K562 (cell line): ENCODE measurements around the gene MAP9. TPM values are rescaled to one million over a fixed set of nuclear protein-coding genes. Genes with fewer than 3 reads are reported as not detected.

ENCODE experiments used
- ATAC-seq: fragments of 200-7000 bp; cut with Tn5 transposase; 3 replicates; pipeline ENCODE4 v1.9.1; 2020; ENCODE audit warnings: moderate library complexity
- BruUV-seq: library from RNA; stranded (reverse); fragments of 400-500 nt; replicated peaks from 2 replicates; lab custom pipeline; 2021; lab: Mats Ljungman, UMichigan
- CTCF ChIA-PET: fragments of 300-600 bp; formaldehyde crosslinking; extraction: SDS; loops from one replicate; lab custom pipeline; 2021; ENCODE audit warnings: low intra/inter-chr PET ratio; lab: Yijun Ruan, JAX
- POLR2A ChIA-PET: fragments of 300-600, 350-650 bp; sonication (Branson Sonifier 250); formaldehyde crosslinking; extraction: SDS; loops from one replicate; lab custom pipeline; 2021; ENCODE audit warnings: antibody characterized with exemption, inconsistent platforms; lab: Yijun Ruan, JAX
- DNase-seq, 4 experiments: peaks; one replicate each; pipeline versions ENCODE4 v3.0.0 to v3.0.0-alpha.2; 2011 to 2018; ENCODE audit warnings: low spot score in 3 of 4, mixed read lengths in 3 of 4; ENCODE audit errors: extremely low read depth in 1 of 4
- FAIRE-seq: peaks from 2 replicates; lab custom pipeline; 2011; peaks lifted over from hg19 to GRCh38; lab: Jason Lieb, UNC
- H2AFZ ChIP-seq: 2 replicates; pipeline ENCODE4 v1.6.0; 2011; ENCODE audit warnings: low read depth, low read length, control low read depth, inconsistent platforms
- H3K27ac ChIP-seq: fragments of 200-600 bp; 3 replicates; pipeline ENCODE4 v1.8.0; 2011; ENCODE audit warnings: low read depth, mild to moderate bottlenecking, control low read depth, inconsistent platforms, low read length, moderate library complexity, mixed read lengths; ENCODE audit errors: extremely low read depth
- H3K27me3 ChIP-seq, 2 experiments: fragments of 300-600 bp in 1 of 2; 2 replicates in 1 of 2; 3 replicates in 1 of 2; pipeline versions ENCODE4 v1.6.0 to v1.8.0; 2011; ENCODE audit warnings: inconsistent platforms in 2 of 2, low read length in 2 of 2, mild to moderate bottlenecking in 1 of 2, mixed read lengths in 1 of 2, moderate library complexity in 1 of 2; ENCODE audit not compliant: control insufficient read depth in 2 of 2, insufficient read depth in 2 of 2
- H3K36me3 ChIP-seq: fragments of 300-600 bp; 3 replicates; pipeline ENCODE4 v1.8.0; 2011; ENCODE audit warnings: mild to moderate bottlenecking, low read length, inconsistent platforms; ENCODE audit not compliant: control insufficient read depth, insufficient read depth
- H3K4me1 ChIP-seq, 2 experiments: fragments of 200-600 bp in 1 of 2; replicated peaks in 1 of 2; 2 replicates in 1 of 2; 3 replicates in 1 of 2; pipeline versions ENCODE4 v1.5.1 to v1.8.0; 2011; ENCODE audit warnings: inconsistent platforms in 2 of 2, low read length in 2 of 2, mild to moderate bottlenecking in 1 of 2, mixed read lengths in 1 of 2, moderate library complexity in 1 of 2; ENCODE audit not compliant: control insufficient read depth in 2 of 2, insufficient read depth in 2 of 2
- H3K4me2 ChIP-seq: 2 replicates; pipeline ENCODE4 v1.6.1; 2011; ENCODE audit warnings: low read length, control low read depth, inconsistent platforms, mixed read lengths; ENCODE audit not compliant: insufficient read depth
- H3K4me3 ChIP-seq: fragments of 200-600 bp; sonication (generic), shearing (Covaris generic); 2 replicates; pipeline ENCODE4 v1.5.1; 2016; ENCODE audit warnings: control low read depth, inconsistent platforms
- H3K79me2 ChIP-seq: fragments of 200-600 bp; 3 replicates; pipeline ENCODE4 v1.8.0; 2011; ENCODE audit warnings: low read length, inconsistent platforms; ENCODE audit not compliant: control insufficient read depth, insufficient read depth
- H3K9ac ChIP-seq, 2 experiments: 2 replicates each; pipeline versions ENCODE4 v1.6.0 to v1.6.1; 2011; ENCODE audit warnings: low read depth in 2 of 2, low read length in 2 of 2, control low read depth in 1 of 2, inconsistent platforms in 1 of 2, mild to moderate bottlenecking in 1 of 2, mixed read lengths in 1 of 2; ENCODE audit not compliant: insufficient read depth in 1 of 2
- H3K9me1 ChIP-seq: one replicate; pipeline ENCODE4 v1.6.0; 2011; ENCODE audit warnings: inconsistent platforms, mild to moderate bottlenecking, low read length, moderate library complexity; ENCODE audit not compliant: control insufficient read depth, insufficient read depth
- H3K9me3 ChIP-seq: replicated peaks from 2 replicates; pipeline ENCODE4 v1.5.1; 2011; ENCODE audit warnings: low read depth, low read length, inconsistent platforms; ENCODE audit not compliant: control insufficient read depth, insufficient read depth
- H4K20me1 ChIP-seq: replicated peaks from 2 replicates; pipeline ENCODE4 v1.6.1; 2011; ENCODE audit warnings: low read length, inconsistent platforms, mixed read lengths; ENCODE audit not compliant: control insufficient read depth, insufficient read depth
- CBFA2T3 ChIP-seq: fragments of 450-650 bp; IDR thresholded peaks from 2 replicates; pipeline ENCODE4 v1.6.1; 2017
- CC2D1A ChIP-seq: fragments of 450-650 bp; IDR thresholded peaks from 2 replicates; pipeline ENCODE4 v1.6.1; 2017; ENCODE audit warnings: mild to moderate bottlenecking
- CEBPG ChIP-seq, 3 experiments: fragments of 200-800 bp in 1 of 3; sonication (Bioruptor generic) in 1 of 3; sonication (generic) in 1 of 3; formaldehyde crosslinking in 1 of 3; IDR thresholded peaks in 2 of 3; conservative IDR thresholded peaks in 1 of 3; 2 replicates each; pipeline versions ENCODE4 v1.6.1 to v1.8.0; 2016 to 2022; ENCODE audit warnings: missing compliant biosample characterization in 2 of 3, missing genetic modification characterization in 2 of 3, mild to moderate bottlenecking in 1 of 3, missing genetic modification reagents in 1 of 3
- CHD1 ChIP-seq: fragments of 200-600 bp; sonication (generic); IDR thresholded peaks from one replicate; pipeline ENCODE4 v1.6.1; 2012; ENCODE audit warnings: mild to moderate bottlenecking, moderate library complexity, low read length, inconsistent platforms
- HMGN3 ChIP-seq: IDR thresholded peaks from 2 replicates; pipeline ENCODE4 v1.6.1; 2011; ENCODE audit warnings: borderline replicate concordance, low read depth, mild to moderate bottlenecking, mixed read lengths, low read length; ENCODE audit not compliant: insufficient read length; ENCODE audit errors: extremely low read depth
- KLF13 ChIP-seq: fragments of 450-650 bp; IDR thresholded peaks from 2 replicates; pipeline ENCODE4 v1.6.1; 2016; ENCODE audit warnings: missing genetic modification characterization, low read depth, mild to moderate bottlenecking, missing compliant biosample characterization, moderate library complexity, borderline replicate concordance
- L3MBTL2 ChIP-seq: fragments of 450-650 bp; IDR thresholded peaks from 2 replicates; pipeline ENCODE4 v1.6.1; 2016; ENCODE audit warnings: mild to moderate bottlenecking, moderate library complexity
- MED1 ChIP-seq: sonication (generic); formaldehyde crosslinking; IDR thresholded peaks from 2 replicates; pipeline ENCODE4 v1.8.1; 2023; ENCODE audit warnings: missing genetic modification reagents, borderline replicate concordance
- MTA2 ChIP-seq: fragments of 450-650 bp; IDR thresholded peaks from 2 replicates; pipeline ENCODE4 v1.6.1; 2016; ENCODE audit warnings: low read depth
- MTA3 ChIP-seq: fragments of 450-650 bp; formaldehyde crosslinking; IDR thresholded peaks from 2 replicates; pipeline ENCODE4 v1.6.1; 2017; ENCODE audit warnings: mild to moderate bottlenecking, borderline replicate concordance
- NCOA4 ChIP-seq: fragments of 450-650 bp; IDR thresholded peaks from 2 replicates; pipeline ENCODE4 v1.6.1; 2018; ENCODE audit warnings: mild to moderate bottlenecking; ENCODE audit not compliant: partially characterized antibody
- PATZ1 ChIP-seq: fragments of 250-450 bp; sonication (Bioruptor Pico); IDR thresholded peaks from 2 replicates; pipeline ENCODE4 v1.5.0; 2020; ENCODE audit warnings: mild to moderate bottlenecking, borderline replicate concordance
- PCBP1 ChIP-seq: fragments of 200-400 bp; formaldehyde crosslinking; IDR thresholded peaks from 2 replicates; pipeline ENCODE4 v1.6.1; 2018; ENCODE audit warnings: mild to moderate bottlenecking, low read depth, low read length; ENCODE audit not compliant: poor library complexity, severe bottlenecking
- RBFOX2 ChIP-seq: fragments of 200-400 bp; formaldehyde crosslinking; IDR thresholded peaks from 2 replicates; pipeline ENCODE4 v1.6.1; 2017; ENCODE audit warnings: low read depth, mild to moderate bottlenecking, low read length, moderate library complexity
- RFX7 ChIP-seq: fragments of 250-450 bp; sonication (Bioruptor Pico); IDR thresholded peaks from 2 replicates; pipeline ENCODE4 v1.5.1; 2021; ENCODE audit warnings: mild to moderate bottlenecking
- SMARCE1 ChIP-seq: fragments of 450-650 bp; IDR thresholded peaks from 2 replicates; pipeline ENCODE4 v1.7.1; 2016; ENCODE audit warnings: mild to moderate bottlenecking
- THRAP3 ChIP-seq: fragments of 450-650 bp; IDR thresholded peaks from 2 replicates; pipeline ENCODE4 v1.6.1; 2016; ENCODE audit warnings: mild to moderate bottlenecking, inconsistent platforms, borderline replicate concordance
- WGBS: fragments of 100-300 bp; shearing (Covaris generic); methylation state at CpG from one replicate; pipeline ENCODE4 v1.1.6; 2016; ENCODE audit warnings: low coverage, mixed read lengths; ENCODE audit not compliant: insufficient coverage; ENCODE audit errors: missing lambda C conversion rate; 5-methylcytosine and 5-hydroxymethylcytosine counted together
- in situ Hi-C: fragments of 300-500 bp; cut with MboI; formaldehyde crosslinking; loops from 4 replicates; pipeline ENCODE4 v1.15.0; 2018; ENCODE audit warnings: inconsistent platforms, mixed read lengths
- intact Hi-C: fragments of 100-400 bp; cut with micrococcal nuclease; formaldehyde crosslinking; loops from 2 replicates; pipeline ENCODE4 v1.14.2; 2022
- polyA plus RNA-seq, 8 experiments: library from polyadenylated mRNA; depleted of rRNA in 4 of 8; stranded (reverse) in 5 of 8; unstranded in 3 of 8; fragments of >200 nt; fragmentation: Nextera tagmentation in 2 of 8; fragmentation: Illumina TruSeq in 1 of 8; extraction: Ambion mirVana in 2 of 8; extraction: Trizol in 1 of 8; gene quantifications; 2 replicates each; pipeline versions ENCODE4 v1.2.1 to v1.2.3, GENCODE V29; 2011 to 2014; ENCODE audit warnings: inconsistent platforms in 1 of 8, missing spikeins in 1 of 8
- total RNA-seq, 7 experiments: library from RNA; depleted of rRNA in 6 of 7; stranded (reverse); fragments of >200 nt in 6 of 7; fragmentation: Illumina TruSeq in 2 of 7; extraction: Trizol in 2 of 7; gene quantifications; 2 replicates each; pipeline versions ENCODE4 v1.2.1 to v1.2.3, GENCODE V29; 2011 to 2021; ENCODE audit warnings: low replicate concordance in 1 of 7

Gene MAP9
- total and polyA plus RNA-seq, 9 of the 15 experiments (the other 6 are each of a cell fraction or from before 2014, with no cell fraction given): 0.04 to 0.09 TPM; not detected in 7

GRCh38 chr4:155411546-155411945, 34.8 kb upstream of the MAP9 start:
- Histone ChIP-seq H3K27me3 (no peaks in the 10 kb centered on the region), H4K20me1 (no peaks in the 10 kb centered on the region), H3K9me3 (no peaks in the 10 kb centered on the region), H3K4me2 (no peak overlapping the region), H3K79me2 (no peaks in the 10 kb centered on the region), H3K4me3 (no peak overlapping the region), H3K9ac (no peak overlapping the region), H3K4me1 (no peaks in the 10 kb centered on the region), H2AFZ (no peak overlapping the region), H3K36me3 (no peaks in the 10 kb centered on the region), H3K27ac (no peak overlapping the region), H3K9me1 (no peaks in the 10 kb centered on the region)
- intact Hi-C loops: no loop called here
- no TSS peak for BruUV-seq
- in situ Hi-C loops: no loop called here
- ATAC-seq (no peak), DNase-seq (no peak), FAIRE-seq (no peak)
- TF ChIP-seq NCOA4 (no peak), RBFOX2 (no peak), KLF13 (tag) (no peak), CHD1 (no peak), L3MBTL2 (no peak), THRAP3 (no peak), CC2D1A (no peak)
- WGBS: 0% methylated on average over 2 of the region's 2 CpGs
- CTCF ChIA-PET: no interaction called here
- POLR2A ChIA-PET: no interaction called here

GRCh38 chr4:155408796-155409195, 32.0 kb upstream of the MAP9 start:
- H3K9me1 ChIP-seq: no peaks in the 10 kb centered on the region
- no peaks in the 10 kb centered on the region for H3K9me3 ChIP-seq
- no peak overlapping the region for H3K4me2 ChIP-seq
- FAIRE-seq (no peak), DNase-seq (no peak), ATAC-seq (no peak)
- no peak overlapping the region for H3K4me3 ChIP-seq
- in situ Hi-C loops: no loop called here
- H3K27ac ChIP-seq: no peak overlapping the region
- WGBS: 0% methylated on average over 1 of the region's 1 CpG
- H4K20me1 ChIP-seq: no peaks in the 10 kb centered on the region
- no peaks in the 10 kb centered on the region for H3K4me1 ChIP-seq
- H2AFZ ChIP-seq: no peak overlapping the region
- no peak for TF ChIP-seq SMARCE1
- TF ChIP-seq MTA3: no peak
- no peak for TF ChIP-seq MTA2
- no peak for TF ChIP-seq MED1 (CRISPR knock-in tag)
- no peak for TF ChIP-seq CBFA2T3
- TF ChIP-seq CEBPG (CRISPR knock-in tag; IDR thresholded peaks at IDR 0.05): no peak
- no peak for TF ChIP-seq CEBPG (tag; conservative IDR thresholded peaks at IDR 0.05 in 1 of 2, IDR thresholded peaks at IDR 0.05 in 1 of 2)
- TF ChIP-seq PCBP1: no peak
- TF ChIP-seq RFX7: no peak
- TF ChIP-seq PATZ1 (CRISPR knock-in tag): no peak
- TF ChIP-seq HMGN3: no peak
- no peaks in the 10 kb centered on the region for H3K79me2 ChIP-seq
- no peaks in the 10 kb centered on the region for H3K27me3 ChIP-seq
- no TSS peak for BruUV-seq
- no peaks in the 10 kb centered on the region for H3K36me3 ChIP-seq
- H3K9ac ChIP-seq: no peak overlapping the region
- ChIA-PET CTCF (no interaction called here), POLR2A (no interaction called here)
- intact Hi-C loops: no loop called here
